SU-DHL-6 (cell line): Measurements from ENCODE around the gene SLC9A2.

ENCODE experiments used
- H2AFZ ChIP-seq: fragments of 200-600 bp; sonication (generic); 2 replicates; pipeline ENCODE4 v1.6.1; 2014; ENCODE audit warnings: low read depth, mild to moderate bottlenecking, moderate library complexity, mixed read lengths, antibody characterized with exemption, low read length; ENCODE audit not compliant: severe bottlenecking
- H3F3A ChIP-seq: fragments of 200-600 bp; shearing (Covaris generic); 2 replicates; pipeline ENCODE4 v1.6.0; 2016; ENCODE audit warnings: antibody characterized with exemption, mild to moderate bottlenecking; ENCODE audit not compliant: insufficient read depth
- H3K27ac ChIP-seq: fragments of 200-600 bp; sonication (generic); 2 replicates; pipeline ENCODE4 v1.5.1; 2016; ENCODE audit warnings: low read depth, mild to moderate bottlenecking, low read length, moderate library complexity, mixed read lengths
- H3K27me3 ChIP-seq: fragments of 200-600 bp; sonication (generic), shearing (Covaris generic); 2 replicates; pipeline ENCODE4 v1.6.0; 2014; ENCODE audit warnings: mild to moderate bottlenecking, low read length
- H3K36me3 ChIP-seq: fragments of 200-600 bp; sonication (generic); 2 replicates; pipeline ENCODE4 v1.6.1; 2014; ENCODE audit warnings: mild to moderate bottlenecking, low read length, mixed read lengths
- H3K4me2 ChIP-seq: fragments of 300-600, 200-600 bp; shearing (Covaris generic), sonication (generic); 2 replicates; pipeline ENCODE4 v1.6.0; 2014; ENCODE audit warnings: low read length, low read depth, mild to moderate bottlenecking; ENCODE audit not compliant: poor library complexity, severe bottlenecking
- H3K4me3 ChIP-seq: fragments of 200-600 bp; sonication (generic); 2 replicates; pipeline ENCODE4 v1.5.1; 2014; ENCODE audit warnings: antibody characterized with exemption, low read length, mild to moderate bottlenecking, mixed read lengths; ENCODE audit not compliant: insufficient read depth, poor library complexity, severe bottlenecking
- H3K79me2 ChIP-seq: fragments of 200-600 bp; sonication (generic); 2 replicates; pipeline ENCODE4 v1.6.1; 2014; ENCODE audit warnings: mild to moderate bottlenecking, low read length, moderate library complexity; ENCODE audit not compliant: insufficient read depth
- H3K9ac ChIP-seq: fragments of 200-600 bp; sonication (generic); 2 replicates; pipeline ENCODE4 v1.7.0; 2014; ENCODE audit warnings: mild to moderate bottlenecking, low read length
- H3K9me2 ChIP-seq: fragments of 200-600 bp; sonication (generic); replicated peaks from 2 replicates; pipeline ENCODE4 v1.6.1; 2014; ENCODE audit warnings: low read length; ENCODE audit not compliant: insufficient read depth
- H3K9me3 ChIP-seq: fragments of 200-600 bp; sonication (generic); 2 replicates; pipeline ENCODE4 v1.6.1; 2014; ENCODE audit warnings: low read length, mixed read lengths; ENCODE audit not compliant: insufficient read depth
- H4K20me1 ChIP-seq: fragments of 200-600 bp; sonication (generic); 2 replicates; pipeline ENCODE4 v1.6.1; 2014; ENCODE audit warnings: low read depth, mild to moderate bottlenecking, antibody characterized with exemption, low read length, moderate library complexity, mixed read lengths
- CTCF ChIP-seq: fragments of 200-600 bp; sonication (generic); IDR thresholded peaks from one replicate; pipeline ENCODE4 v1.5.1; 2017; ENCODE audit warnings: antibody characterized with exemption, mild to moderate bottlenecking, low read length, moderate library complexity; ENCODE audit not compliant: insufficient read depth, poor library complexity, severe bottlenecking
- EZH2phosphoT487 ChIP-seq: fragments of 200-600 bp; sonication (generic), shearing (Covaris generic); conservative IDR thresholded peaks from 2 replicates; pipeline ENCODE4 v1.6.1; 2018; ENCODE audit warnings: mild to moderate bottlenecking, antibody characterized with exemption, low read length, moderate library complexity, mixed read lengths

SLC9A2 gene

GRCh38 chr2:102748107-102748506 lies 128.8 kb downstream of the SLC9A2 start:
- TF ChIP-seq CTCF (no peak), EZH2phosphoT487 (no peak)
- Histone ChIP-seq H3K9me3 (no peaks in the 10 kb centered on the region), H3K79me2 (peaks cover 12% of the 10 kb centered on the region; the same call in 1 of the 2 replicates), H3K4me3 (no peak overlapping the region), H3K36me3 (no peaks in the 10 kb centered on the region), H3K4me2 (no peak overlapping the region), H3K9ac (no peak overlapping the region), H3K27me3 (no peaks in the 10 kb centered on the region), H2AFZ (no peak overlapping the region), H3K27ac (no peak overlapping the region), H3K9me2 (no peaks in the 10 kb centered on the region), H4K20me1 (no peaks in the 10 kb centered on the region), H3F3A (no peaks in the 10 kb centered on the region)

- Histone ChIP-seq H4K20me1 (no peaks in the 10 kb centered on the region), H3K4me2 (peak overlapping the region; percentile 36), H3F3A (no peaks in the 10 kb centered on the region), H3K9me2 (no peaks in the 10 kb centered on the region), H3K4me3 (no peak overlapping the region), H3K27ac (no peak overlapping the region), H3K79me2 (peaks cover 17% of the 10 kb centered on the region), H3K9me3 (no peaks in the 10 kb centered on the region), H3K27me3 (no peaks in the 10 kb centered on the region), H3K36me3 (no peaks in the 10 kb centered on the region), H2AFZ (no peak overlapping the region), H3K9ac (no peak overlapping the region)
- TF ChIP-seq CTCF (no peak), EZH2phosphoT487 (no peak)
These were observed 130.6 kb downstream of the SLC9A2 start for GRCh38 chr2:102749938-102750337.

DNA sequence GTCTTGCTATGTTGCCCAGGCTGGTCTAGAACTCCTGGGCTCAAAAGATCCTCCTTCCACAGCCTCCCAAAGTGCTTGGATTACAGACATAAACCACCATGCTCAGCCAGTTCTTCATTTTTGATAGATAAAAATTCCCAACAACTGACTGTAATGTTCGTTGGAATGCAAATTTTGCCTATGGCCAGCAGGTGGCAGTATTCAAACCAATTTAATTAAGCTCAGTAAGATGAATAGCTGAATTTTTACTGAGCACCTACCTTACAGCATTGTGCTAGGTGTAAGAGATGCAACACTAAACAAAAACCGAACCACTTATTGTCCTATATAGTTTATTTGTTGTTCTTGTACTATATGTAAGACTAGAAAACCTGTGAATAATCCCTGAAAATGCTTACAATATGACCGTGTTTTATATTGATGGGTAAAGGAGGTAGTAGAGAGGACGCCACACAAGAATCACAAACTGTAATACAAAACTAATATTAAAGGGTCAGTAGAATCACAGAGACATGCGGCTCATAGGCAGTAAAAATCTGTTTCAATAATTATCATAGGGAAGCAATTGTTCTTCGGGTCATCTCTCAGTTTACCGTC lies 134.3 kb downstream of the SLC9A2 start:
- Histone ChIP-seq H4K20me1 (no peaks in the 10 kb centered on the region), H3K27me3 (no peaks in the 10 kb centered on the region), H2AFZ (no peak overlapping the region), H3K4me3 (no peak overlapping the region), H3K9me3 (no peaks in the 10 kb centered on the region), H3K9me2 (no peaks in the 10 kb centered on the region), H3K79me2 (peaks cover 14% of the 10 kb centered on the region), H3K4me2 (no peak overlapping the region), H3F3A (no peaks in the 10 kb centered on the region), H3K27ac (no peak overlapping the region), H3K36me3 (no peaks in the 10 kb centered on the region), H3K9ac (no peak overlapping the region)
- TF ChIP-seq EZH2phosphoT487 (no peak), CTCF (peak; percentile 82)
